ENCODE measurements around the gene EYS.
"Not testable (repeated sequence)": the region's sequence is repeated elsewhere in the genome, so short reads cannot be mapped to it uniquely, and the experiment has no call there.

EYS gene

DNA sequence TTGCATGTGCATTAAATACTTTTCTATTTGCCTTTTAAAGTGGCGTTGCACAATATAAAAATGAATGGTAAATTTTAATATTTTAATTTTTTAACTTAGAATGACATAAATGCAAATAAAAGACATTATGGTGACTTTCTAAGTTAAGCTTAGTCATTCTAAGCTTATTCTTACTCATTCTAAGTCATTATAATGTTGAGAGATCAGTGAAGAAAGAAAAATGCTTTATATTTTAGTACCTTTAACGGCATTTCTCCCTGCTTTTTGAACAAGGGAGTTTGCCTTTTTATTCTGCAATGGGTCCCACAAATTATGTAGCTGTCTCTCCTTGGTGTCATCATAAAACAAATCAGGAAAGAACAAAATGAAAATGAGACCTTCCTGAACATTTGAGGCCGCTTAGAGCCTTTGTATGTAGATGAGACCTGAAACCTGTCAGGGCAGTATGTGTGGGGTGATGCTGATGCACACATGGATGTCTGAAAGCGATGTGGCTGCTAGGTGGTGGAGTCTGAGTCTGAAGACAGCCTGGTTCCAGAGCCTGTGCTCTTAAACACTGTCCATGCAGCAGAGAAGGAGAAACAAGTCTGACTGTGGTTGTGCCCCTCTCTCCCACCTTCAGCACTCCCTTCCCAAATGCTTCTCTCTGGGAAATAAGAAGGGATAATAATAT, 1913.4 kb downstream of the EYS start:
- no peak for DNase-seq (ENCODE audit: low spot score)

DNA sequence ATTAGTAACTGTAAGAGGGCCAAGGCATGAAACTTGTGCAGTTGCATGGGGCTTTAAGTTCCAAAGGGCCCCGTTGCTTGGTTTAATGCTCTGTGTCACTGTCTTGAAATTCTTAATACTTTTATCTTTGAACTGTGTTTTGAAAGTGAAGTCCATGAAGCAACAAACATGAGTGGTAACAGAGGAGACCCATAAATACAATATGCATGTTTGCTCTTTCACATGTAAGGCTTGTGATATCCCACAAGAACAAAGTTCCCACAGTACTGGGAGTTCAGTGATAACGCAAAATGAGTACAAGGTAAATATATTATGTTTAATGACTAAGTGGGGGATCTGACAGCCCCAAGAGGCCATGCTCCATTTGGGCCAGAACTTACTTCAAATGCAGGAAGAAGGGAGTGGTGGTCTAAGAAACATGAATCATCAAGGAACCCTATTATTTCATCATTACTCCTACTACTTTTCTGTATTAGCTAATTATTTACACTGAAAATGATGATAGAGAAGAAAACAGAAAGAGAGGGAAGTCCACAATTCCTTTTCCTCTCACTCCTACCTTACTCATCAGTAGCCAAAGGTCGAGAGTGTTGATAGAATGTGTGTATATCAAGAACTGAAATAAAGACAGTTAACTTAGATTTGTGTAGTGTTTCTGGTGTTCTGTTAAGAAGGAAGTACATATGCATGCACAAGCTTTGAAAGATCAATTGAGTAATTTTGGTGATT, 1914.1 kb downstream of the EYS start:
- no peak for DNase-seq (ENCODE audit: low spot score)

DNA sequence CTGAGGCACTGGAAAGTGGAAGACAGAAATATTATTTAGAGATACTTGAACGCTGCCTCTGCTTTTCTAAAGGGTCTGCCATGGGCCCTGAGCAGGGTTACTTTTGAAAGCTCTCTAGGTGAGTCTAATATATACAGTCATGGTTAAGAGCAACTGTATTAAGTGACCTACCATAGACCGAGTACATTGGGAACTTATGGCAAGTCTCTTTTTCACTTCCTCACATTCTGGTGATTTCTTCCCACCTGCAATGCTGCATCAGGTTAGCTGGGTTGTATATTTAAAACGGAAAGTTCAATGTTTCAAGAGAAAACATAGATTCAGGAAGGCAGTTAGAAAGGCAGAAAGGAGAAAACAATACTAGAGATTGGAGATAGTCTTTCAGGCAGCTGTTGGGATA, 1916.7 kb downstream of the EYS start:
- no peak for DNase-seq (ENCODE audit: low spot score)

DNA sequence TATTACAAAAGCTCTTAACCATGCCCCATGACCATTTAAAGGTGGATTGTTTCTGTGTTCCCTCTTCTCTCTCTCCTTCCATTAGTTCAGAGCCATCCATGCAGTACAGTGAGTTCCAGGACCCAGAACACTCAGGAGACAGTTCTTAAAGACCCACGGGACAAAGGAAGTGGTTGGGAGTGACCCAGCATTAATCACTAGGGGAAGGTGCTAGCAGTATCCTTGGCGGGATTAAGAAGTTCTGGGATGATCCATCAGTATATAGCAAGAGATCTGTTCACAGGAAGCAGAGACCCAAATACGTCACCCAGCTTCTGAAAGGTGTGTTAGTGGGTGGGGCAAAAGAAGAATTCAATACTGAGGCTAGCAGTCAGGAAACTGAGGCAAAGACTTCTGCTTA, 1917.3 kb downstream of the EYS start:
- no peak for DNase-seq (ENCODE audit: low spot score)

DNA sequence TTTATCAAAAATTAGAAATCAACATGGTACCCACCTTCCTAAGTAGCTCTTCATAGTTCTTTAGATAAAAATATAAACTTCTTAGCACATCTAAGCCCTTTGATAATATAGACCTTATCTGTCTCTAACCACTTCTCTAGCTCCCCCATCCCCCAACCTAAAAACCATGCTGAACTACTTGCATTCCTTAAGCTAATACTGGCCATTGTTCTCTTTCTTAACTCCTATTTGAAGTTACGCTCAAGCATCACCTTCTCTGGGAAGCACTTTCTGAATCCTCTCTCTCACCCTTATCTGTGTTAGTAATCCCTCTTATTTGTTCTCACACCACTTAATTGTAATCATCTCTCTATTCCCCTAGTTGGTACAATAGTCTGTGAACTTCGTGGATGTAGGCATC, 1918.5 kb downstream of the EYS start:
- no peak for DNase-seq (ENCODE audit: low spot score)

DNA sequence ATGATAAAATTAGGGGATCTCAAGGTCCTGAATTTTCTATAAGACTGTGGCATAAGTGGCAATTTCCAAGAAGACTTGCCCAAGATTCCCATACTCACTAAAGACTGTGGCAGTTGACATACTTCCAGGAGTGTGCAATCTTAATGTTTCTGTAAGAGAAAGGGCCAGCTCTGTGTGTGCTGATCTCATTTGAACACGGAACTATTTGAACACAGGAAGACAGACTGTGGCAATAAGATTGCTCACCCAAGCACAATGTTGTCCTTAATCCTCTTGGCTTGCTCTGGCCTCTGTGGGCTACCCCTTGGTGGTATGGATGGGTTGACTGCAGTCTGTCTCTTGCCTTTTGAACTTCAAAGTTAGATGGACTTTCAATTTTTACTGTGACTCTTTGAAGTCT, 1920.0 kb downstream of the EYS start:
- DNase-seq (ENCODE audit: low spot score), result no peak

DNA sequence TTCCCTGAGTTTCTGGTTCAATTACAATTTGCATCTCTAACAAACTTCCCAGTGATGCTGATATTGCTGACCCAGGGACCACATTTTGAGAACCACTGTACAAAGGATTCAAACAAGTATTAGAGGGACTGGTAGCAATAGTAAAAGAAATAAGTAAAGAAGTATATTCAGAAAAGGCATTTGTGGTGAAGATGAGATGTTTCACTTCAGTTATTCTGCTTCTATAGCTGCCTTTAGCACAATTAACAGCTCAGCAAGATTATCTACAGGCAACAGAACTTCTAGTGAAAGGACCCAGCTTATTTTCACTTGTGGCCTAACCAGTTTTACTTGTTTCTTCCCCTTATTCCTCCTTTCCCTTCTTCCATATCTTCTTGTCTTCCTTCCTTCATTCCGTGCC, 1922.0 kb downstream of the EYS start:
- DNase-seq (ENCODE audit: low spot score), result no peak

DNA sequence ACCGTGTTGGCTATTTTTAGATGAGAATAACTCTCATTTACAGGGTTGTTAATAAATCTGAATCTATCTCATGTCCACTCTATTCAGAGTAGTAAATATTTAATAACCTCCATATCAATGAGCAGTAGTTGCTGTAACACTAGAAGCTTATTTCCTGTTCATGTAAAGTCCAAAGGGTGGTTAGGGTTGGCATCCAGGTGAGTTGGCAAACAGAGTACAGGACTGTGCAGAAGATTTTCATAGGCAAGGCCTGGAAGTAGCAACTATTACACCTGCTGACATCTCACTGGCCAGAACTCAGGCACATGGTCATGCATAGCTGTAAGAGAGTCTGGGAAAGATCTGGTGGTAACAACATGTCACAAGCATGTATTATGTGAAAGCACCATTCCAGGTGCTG, 1923.9 kb downstream of the EYS start:
- DNase-seq (ENCODE audit: low spot score), result no peak

DNA sequence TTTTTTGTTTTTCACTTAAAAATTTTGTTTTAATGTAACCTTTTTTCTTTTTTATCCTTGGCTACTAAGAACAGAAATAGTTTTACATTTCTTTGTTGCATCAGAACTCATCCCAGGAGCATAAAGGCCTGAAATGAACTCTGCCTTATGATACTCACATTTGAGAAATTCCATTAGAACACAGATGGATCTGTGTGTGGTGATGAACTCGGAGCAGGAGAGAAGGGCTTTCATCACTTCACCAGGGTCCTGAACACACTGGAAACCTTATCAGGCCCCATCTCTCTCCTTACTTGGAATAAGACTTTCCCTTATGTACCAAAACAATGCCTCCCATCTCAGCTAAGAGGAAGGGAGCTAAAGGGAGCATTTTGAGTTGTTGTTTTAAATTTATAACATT, 1932.1 kb downstream of the EYS start:
- DNase-seq (ENCODE audit: low spot score), result no peak

DNA sequence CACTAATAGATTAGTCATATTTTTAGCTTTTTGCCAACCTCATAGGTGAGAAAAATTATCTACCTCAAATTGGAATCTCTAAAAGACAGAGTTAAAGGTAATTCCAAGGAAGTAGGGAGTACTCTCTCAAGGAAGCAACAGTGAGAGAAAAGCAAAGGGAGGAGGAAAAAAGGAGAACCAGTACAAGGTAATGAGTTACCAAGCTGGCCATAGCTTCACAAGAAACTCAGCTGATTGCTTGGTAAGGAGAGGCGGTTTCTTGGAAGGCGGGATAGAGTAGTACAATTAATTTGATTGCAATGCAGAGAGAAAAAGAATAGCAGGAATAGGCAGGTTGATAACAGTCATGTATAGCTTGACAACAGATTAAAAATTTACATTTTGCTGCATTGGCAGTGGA, 1933.8 kb downstream of the EYS start:
- no peak for DNase-seq (ENCODE audit: low spot score)

DNA sequence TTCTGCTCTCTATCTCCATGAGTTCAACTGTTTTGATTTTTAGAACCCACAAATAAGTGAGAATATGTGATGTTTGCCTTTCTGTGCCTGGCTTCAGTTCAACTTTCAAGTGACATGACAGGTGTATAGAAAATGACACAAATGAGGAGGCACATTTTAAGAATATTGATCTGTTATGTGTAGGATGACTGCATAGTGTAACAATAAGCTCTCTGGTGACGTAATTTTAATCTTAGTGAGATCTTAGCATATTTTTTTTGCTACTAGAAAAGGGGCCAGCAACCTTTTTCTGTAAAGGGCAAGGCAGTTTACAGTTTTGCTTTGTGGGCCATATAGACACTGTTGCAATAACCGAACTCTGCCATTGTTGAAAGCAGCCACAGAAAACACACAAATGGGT, 1941.2 kb downstream of the EYS start:
- no peak for DNase-seq (ENCODE audit: low spot score)

DNA sequence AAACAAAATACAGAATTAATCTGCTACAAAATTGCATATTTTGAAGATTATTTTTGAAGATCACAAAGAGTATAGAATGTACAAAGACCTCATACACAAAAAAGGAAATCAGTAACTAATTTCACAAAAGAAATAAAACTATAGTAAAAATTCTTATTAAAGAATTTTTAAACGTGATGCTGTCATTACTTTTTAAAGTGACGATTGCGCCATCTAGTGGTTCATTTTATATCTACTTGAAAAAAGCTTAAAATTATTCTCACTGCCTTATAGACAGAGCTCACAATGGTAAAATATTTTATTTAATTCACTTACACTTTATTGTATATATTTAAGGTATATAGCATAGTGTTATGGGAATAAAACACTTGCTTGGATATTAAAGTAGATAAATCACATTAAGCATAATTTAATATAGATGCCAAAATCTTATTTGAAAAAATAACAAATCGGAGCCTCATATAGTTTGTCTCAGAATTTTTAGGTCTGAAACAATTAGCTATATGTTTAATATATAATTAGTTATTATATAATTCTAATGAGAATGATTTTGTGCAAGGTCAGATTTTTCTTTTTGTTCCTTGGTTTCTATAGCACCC, 1942.6 kb downstream of the EYS start:
- DNase-seq (ENCODE audit: low spot score), result peak; percentile 38

DNA sequence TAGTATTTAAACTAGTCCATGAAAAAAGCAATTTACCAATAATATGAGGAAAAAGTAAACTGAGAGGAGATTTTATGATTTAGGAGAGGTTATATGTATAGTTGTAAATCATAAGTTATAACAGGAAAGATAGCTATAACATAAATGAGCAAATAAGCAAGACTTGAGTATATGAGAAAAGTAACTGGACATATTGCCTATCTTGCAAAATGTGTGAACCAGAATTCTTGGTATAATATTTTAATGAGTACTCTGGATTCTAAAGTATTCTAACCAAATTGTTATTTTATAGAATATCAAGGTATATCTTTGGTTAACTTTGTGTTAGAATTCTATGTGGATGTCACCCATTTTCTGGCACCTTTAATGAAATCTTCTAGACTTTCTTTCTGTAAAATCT, 1946.8 kb downstream of the EYS start:
- DNase-seq (ENCODE audit: low spot score), result no peak

DNA sequence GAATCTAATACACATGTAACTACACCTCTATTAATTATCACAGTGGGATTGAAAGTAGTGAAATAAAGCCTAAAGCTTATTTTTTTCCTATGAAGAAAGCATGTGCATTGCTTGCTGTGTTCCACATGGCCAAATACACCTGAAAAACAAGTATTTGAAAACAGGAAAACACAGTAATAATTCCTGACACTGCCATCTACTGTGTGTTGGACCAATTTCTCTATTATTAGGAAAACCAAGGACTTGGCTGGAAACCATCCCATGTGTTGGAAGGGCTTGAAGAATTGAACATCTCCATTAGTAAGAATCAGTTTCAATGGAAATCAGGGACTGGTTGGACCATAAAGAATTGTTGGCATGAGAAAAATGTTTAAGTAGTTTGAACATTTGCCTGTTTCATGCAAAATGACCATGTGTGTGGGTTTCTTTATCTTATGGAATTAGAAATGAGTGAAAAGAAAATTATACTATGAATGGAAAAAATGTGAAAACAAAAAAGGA, 1947.4 kb downstream of the EYS start:
- DNase-seq (ENCODE audit: low spot score), result no peak

DNA sequence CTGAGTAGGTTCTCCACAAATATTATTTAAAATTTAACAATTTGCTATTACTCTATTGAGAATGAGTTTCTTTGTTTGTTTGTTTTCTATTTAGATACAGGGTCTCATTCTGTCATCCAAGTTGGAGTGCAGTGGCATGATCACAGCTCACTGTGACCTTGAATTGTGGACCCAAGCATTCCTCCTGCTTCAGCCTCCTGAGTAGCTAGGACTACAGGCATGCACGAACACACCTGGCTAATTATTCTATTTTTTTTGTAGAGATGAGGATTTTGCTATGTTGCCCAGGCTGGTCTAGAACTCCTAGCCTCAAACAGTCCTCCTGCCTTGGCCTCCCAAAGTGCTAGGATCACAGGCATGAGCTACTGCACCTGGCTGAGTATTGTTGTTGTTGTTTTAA, 1949.2 kb downstream of the EYS start:
- no peak for DNase-seq (ENCODE audit: low spot score)

DNA sequence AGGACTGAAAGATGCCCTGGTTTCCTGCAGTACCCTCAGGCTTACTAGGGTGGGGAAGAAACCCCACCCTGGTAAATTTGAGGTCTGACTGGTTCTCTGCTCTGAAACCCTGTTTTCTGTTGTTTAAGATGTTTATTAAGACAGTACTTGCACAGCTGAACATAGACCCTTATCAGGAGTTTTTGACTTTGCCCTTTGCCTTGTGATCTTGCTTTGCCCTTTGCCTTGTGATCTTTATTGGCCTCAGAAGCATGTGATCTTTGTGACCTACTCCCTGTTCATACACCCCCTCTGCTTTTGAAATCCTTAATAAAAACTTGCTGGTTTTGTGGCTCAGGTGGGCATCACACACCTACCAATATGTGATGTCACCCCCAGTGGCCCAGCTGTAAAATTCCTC, 1949.8 kb downstream of the EYS start:
- not testable (repeated sequence) for DNase-seq (ENCODE audit: low spot score)

DNA sequence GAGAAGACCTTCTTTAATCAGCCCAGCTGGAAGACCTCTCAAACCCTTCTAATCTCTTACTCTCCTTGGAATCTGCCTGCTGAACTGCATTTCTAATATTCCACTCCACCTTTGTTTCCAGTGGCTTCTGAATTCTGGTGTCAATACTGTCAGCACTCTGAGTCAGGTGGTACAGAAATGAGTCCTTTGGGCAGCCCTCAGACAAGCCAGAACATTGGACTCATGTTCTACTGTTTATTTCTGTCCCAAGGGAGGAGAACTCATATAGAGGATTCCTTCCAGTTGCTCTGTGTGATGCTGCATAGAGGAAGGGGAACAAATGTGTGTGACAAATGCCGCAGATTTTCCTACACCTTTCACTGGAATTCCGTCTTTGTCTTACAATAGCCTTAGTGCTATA, 1956.6 kb downstream of the EYS start:
- no peak for DNase-seq (ENCODE audit: low spot score)

DNA sequence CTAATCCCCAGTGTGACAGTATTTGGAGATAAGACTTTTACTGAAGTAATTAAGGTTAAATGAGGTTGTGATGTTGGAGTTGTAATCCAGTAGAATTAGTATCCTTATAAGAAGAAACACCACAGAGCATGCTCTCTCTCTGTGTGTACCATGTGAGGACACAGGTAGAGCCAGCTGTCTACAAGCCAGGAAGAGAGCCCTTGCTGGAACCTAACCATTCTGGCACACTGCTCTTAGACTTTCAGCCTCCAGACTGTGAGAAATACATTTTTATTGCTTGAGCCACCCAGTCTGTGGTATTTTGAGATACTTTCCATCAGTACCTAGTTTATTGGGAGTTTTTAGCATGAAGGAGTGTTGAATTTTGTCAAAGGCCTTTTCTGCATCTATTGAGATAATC, 1961.2 kb downstream of the EYS start:
- DNase-seq (ENCODE audit: low spot score), result no peak

DNA sequence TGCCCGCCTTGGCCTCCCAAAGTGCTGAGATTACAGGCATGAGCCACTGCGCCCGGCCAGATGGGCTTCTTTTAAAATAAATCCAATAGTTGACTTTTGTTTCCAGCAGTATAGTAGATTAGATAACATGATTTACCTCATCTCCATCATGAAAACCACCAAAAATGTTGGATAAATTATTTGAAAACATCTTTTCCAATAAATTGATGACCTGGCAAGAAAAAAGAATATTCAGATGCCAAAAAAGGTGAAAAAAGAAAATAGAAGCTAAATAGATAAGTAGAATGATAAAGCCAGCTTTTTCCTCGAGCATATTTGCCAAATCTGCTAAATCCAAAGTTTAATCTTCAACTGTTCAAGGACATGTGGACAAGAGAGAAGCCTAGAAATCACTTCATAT, 1962.2 kb downstream of the EYS start:
- DNase-seq (ENCODE audit: low spot score), result no peak

DNA sequence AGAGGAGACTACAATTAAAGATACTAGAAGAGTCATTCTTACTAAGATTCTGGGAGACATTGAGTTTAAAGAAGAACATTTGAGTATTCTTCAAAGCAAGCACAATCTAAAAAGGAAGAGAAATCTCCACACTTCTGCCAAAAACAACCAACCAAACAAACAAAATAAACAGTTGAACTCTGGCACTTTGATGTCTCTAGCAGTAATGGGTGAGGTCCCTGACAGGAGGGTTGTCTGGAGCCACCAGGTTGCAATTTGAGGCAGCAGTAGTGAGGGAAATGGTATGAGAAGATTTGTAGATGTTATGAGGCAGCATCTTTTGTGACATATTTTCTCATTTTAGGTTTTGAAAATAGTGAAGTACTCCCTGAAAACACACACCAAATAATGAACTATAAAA, 1963.3 kb downstream of the EYS start:
- DNase-seq (ENCODE audit: low spot score), result no peak

DNA sequence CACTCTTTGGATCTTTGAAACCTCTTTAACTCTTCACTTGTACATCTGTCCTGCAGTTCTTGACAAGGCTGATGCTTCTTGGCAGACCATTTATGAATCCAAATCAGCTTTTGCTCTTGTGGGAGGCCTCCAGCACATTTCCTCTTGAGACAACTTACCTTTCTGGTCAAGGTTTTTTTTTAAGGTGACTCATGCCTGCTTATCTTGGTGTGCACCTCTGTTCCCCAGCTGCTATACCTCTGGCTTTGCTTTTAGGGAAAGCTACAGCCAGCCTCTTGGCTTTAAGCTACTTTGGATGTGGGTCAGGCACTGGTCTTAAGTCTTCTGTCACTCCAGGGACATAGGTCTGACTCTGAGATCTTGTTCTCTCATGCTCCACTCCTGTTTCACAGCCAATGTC, 1965.0 kb downstream of the EYS start:
- no peak for DNase-seq (ENCODE audit: low spot score)

DNA sequence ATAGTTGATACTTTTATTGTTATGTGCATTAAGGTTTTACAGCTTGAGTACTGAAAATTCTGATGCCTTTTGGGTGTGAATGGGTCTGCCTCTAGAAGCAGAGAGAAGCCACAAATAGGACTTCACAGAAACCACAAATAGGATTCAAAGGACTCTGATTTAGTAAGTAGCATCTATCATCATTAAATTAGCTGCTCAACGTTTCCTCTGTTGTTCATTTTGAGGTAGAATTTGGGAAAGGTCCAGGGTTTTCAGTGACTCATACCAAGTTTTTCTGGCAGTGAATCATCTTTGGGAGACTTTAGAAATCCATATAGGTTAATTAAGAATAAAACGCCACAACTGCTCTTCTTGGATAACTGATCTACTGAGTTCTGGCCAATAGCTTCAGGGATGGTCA, 1966.3 kb downstream of the EYS start:
- no peak for DNase-seq (ENCODE audit: low spot score)

DNA sequence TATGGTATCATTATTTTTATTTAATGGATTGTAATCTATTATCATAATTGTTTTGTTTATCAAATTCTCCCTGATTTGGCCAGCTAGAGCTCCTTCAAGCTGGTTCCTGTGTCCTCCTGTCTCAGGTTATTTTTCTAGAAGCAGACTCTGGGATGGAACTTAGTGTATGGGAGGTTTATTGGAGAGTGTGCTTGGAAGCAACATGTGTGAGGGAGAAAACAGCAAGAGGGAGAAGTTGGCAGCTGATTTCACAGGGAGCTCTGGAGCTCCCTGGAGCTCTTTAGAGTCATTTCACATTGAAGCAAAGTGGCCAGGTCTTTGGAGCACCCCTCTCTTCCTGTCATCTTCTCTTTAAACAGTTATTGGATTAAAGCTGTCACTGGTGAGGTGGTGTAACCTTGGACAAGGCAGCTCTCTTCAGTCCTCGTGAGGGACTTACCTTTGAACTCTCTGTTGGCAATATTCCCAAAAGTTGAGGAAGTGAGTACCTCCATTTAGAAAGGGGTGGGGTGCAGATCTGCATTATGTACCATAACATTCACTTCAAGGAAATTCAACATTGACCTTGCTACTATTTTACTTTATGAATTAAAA, 1967.8 kb downstream of the EYS start:
- DNase-seq (ENCODE audit: low spot score), result no peak

All from Ammon's horn (tissue), 1 donor.